MM.1S (cell line): Measurements from ENCODE around the gene KCTD15.

Experiments used
- DNase-seq: peaks from one replicate; pipeline ENCODE4 v3.0.0-alpha.2; 2015
- H2AFZ ChIP-seq: fragments of 300-600 bp; sonication (generic); 2 replicates; pipeline ENCODE4 v1.6.0; 2016; ENCODE audit warnings: antibody characterized with exemption, low read length
- H3F3A ChIP-seq: fragments of 300-600 bp; sonication (generic); 2 replicates; pipeline ENCODE4 v1.6.1; 2016; ENCODE audit warnings: mild to moderate bottlenecking, antibody characterized with exemption, low read length, moderate library complexity, mixed read lengths; ENCODE audit not compliant: insufficient read depth
- H3K27ac ChIP-seq: fragments of 300-600 bp; sonication (generic); 2 replicates; pipeline ENCODE4 v1.5.1; 2016; ENCODE audit warnings: mild to moderate bottlenecking, low read length
- H3K27me3 ChIP-seq: fragments of 300-600 bp; sonication (generic); replicated peaks from 2 replicates; pipeline ENCODE4 v1.6.0; 2016; ENCODE audit warnings: low read length; ENCODE audit not compliant: insufficient read depth
- H3K36me3 ChIP-seq: fragments of 300-600 bp; sonication (generic); replicated peaks from 2 replicates; pipeline ENCODE4 v1.6.1; 2016; ENCODE audit warnings: mild to moderate bottlenecking, low read length, mixed read lengths; ENCODE audit not compliant: insufficient read depth
- H3K4me1 ChIP-seq: fragments of 300-600 bp; sonication (generic); 2 replicates; pipeline ENCODE4 v1.6.1; 2016; ENCODE audit warnings: low read length, mixed read lengths
- H3K4me2 ChIP-seq: fragments of 300-600 bp; sonication (generic); 2 replicates; pipeline ENCODE4 v1.6.0; 2016; ENCODE audit warnings: low read depth, low read length
- H3K4me3 ChIP-seq: fragments of 300-600 bp; sonication (generic); 2 replicates; pipeline ENCODE4 v1.5.1; 2016; ENCODE audit warnings: low read length, mixed read lengths
- H3K79me2 ChIP-seq: fragments of 300-600 bp; sonication (generic); 2 replicates; pipeline ENCODE4 v1.6.1; 2016; ENCODE audit warnings: mixed run types, low read length, mixed read lengths
- H3K9ac ChIP-seq: fragments of 300-600 bp; sonication (generic); 2 replicates; pipeline ENCODE4 v1.6.1; 2016; ENCODE audit warnings: low read length, mixed read lengths
- H3K9me2 ChIP-seq: fragments of 300-600 bp; sonication (generic); replicated peaks from 2 replicates; pipeline ENCODE4 v1.6.1; 2016; ENCODE audit warnings: mild to moderate bottlenecking, low read length, mixed read lengths; ENCODE audit not compliant: insufficient read depth
- H3K9me3 ChIP-seq: fragments of 300-600 bp; sonication (generic); replicated peaks from 2 replicates; pipeline ENCODE4 v1.6.1; 2016; ENCODE audit warnings: mild to moderate bottlenecking, low read length, mixed read lengths; ENCODE audit not compliant: insufficient read depth
- H4K20me1 ChIP-seq: fragments of 300-600 bp; sonication (generic); 2 replicates; pipeline ENCODE4 v1.6.1; 2016; ENCODE audit warnings: mild to moderate bottlenecking, low read length, moderate library complexity, mixed read lengths; ENCODE audit not compliant: insufficient read depth
- EZH2 ChIP-seq: fragments of 300-600 bp; sonication (generic); optimal IDR thresholded peaks from 2 replicates; pipeline ENCODE3; 2017; ENCODE audit warnings: low read depth, mild to moderate bottlenecking, antibody characterized with exemption, low read length, mixed read lengths
- EZH2phosphoT487 ChIP-seq: fragments of 300-600 bp; sonication (generic); IDR thresholded peaks from 2 replicates; pipeline ENCODE4 v1.6.1; 2018; ENCODE audit warnings: antibody characterized with exemption, low read length
- TF ChIP-seq, protein P1 (sequence below): fragments of 300-600 bp; sonication (generic); IDR thresholded peaks from 2 replicates; pipeline ENCODE4 v1.5.1; 2016; ENCODE audit warnings: antibody characterized with exemption, low read length, mixed read lengths

The KCTD15 gene

DNA sequence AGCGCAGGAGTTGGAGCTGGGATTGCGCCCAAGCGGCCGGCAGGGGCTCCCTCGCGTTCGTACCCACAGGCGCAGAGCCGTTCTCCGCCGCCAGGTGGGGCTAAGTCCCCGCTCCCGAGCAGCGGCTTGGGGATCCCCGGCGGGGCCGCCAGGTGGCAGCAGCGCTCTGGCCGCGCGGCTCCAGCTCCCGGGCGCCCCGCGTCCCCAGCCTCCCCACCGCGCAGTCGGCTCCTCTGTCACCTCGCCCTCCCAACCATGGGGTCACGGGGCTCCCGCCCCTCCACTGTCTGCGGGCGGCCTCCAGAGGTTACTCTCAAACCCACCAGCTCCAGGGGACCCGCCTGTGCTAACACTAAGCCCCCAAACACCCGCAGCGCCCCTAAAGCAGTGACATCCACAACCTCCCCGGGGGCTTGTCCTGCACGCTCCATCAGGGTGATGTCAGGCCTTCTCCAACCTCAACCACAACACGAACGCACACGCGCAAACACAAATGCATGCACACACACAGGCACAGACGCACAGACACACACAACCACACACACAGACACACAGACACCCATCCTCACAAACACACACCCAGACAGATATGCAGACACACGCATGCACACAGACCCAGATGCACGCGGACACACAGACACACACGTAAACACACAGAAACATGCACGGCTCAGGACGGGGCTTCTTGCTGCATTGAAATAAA, 18.4 kb upstream of the KCTD15 start:
- Histone ChIP-seq H3F3A (no peaks in the 10 kb centered on the region), H3K9ac (no peak overlapping the region), H3K4me2 (peak overlapping the region; percentile 42; the same call in 1 of the 2 replicates), H3K4me1 (no peaks in the 10 kb centered on the region), H3K36me3 (no peaks in the 10 kb centered on the region), H3K4me3 (no peak overlapping the region), H2AFZ (0 out of 2 replicates have a peak overlapping the region, but pooled peaks have one; percentile 25), H3K79me2 (no peaks in the 10 kb centered on the region), H3K27ac (no peak overlapping the region), H3K27me3 (peaks cover 48% of the 10 kb centered on the region), H4K20me1 (no peaks in the 10 kb centered on the region), H3K9me3 (no peaks in the 10 kb centered on the region), H3K9me2 (no peaks in the 10 kb centered on the region)
- TF ChIP-seq, protein P1, sequence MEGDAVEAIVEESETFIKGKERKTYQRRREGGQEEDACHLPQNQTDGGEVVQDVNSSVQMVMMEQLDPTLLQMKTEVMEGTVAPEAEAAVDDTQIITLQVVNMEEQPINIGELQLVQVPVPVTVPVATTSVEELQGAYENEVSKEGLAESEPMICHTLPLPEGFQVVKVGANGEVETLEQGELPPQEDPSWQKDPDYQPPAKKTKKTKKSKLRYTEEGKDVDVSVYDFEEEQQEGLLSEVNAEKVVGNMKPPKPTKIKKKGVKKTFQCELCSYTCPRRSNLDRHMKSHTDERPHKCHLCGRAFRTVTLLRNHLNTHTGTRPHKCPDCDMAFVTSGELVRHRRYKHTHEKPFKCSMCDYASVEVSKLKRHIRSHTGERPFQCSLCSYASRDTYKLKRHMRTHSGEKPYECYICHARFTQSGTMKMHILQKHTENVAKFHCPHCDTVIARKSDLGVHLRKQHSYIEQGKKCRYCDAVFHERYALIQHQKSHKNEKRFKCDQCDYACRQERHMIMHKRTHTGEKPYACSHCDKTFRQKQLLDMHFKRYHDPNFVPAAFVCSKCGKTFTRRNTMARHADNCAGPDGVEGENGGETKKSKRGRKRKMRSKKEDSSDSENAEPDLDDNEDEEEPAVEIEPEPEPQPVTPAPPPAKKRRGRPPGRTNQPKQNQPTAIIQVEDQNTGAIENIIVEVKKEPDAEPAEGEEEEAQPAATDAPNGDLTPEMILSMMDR, result peak; percentile 100
- no peak for TF ChIP-seq EZH2phosphoT487
- peak; percentile 84 for DNase-seq

DNA sequence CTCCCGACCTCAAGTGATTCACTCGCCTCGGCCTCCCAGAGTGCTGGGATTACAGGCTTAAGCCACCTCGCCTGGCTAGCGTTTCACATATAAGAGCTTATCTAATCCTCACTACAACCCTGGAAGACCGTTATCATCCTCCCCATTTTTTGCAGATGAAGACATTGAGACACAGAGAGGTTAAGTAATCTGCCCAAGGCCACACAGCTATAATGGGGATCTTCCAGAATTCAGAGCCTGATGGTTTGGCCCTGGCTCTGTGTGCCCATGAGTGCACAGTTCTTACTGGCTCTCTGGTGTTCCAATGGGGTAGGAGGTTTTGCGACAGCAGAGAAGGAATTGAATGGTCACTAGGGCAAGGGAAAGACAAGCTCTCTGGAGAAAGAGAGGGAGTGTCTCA, 16.8 kb upstream of the KCTD15 start:
- no peaks in the 10 kb centered on the region for H3F3A ChIP-seq
- no peak overlapping the region for H2AFZ ChIP-seq
- H3K27me3 ChIP-seq, result peaks cover 58% of the 10 kb centered on the region
- H4K20me1 ChIP-seq, result no peaks in the 10 kb centered on the region
- TF ChIP-seq EZH2phosphoT487, result no peak
- TF ChIP-seq, protein P1, result no peak
- TF ChIP-seq EZH2, result no peak
- H3K9me3 ChIP-seq, result no peaks in the 10 kb centered on the region
- no peaks in the 10 kb centered on the region for H3K9me2 ChIP-seq
- H3K4me3 ChIP-seq, result no peak overlapping the region
- no peaks in the 10 kb centered on the region for H3K36me3 ChIP-seq
- H3K27ac ChIP-seq, result no peak overlapping the region
- no peak for DNase-seq
- no peak overlapping the region for H3K9ac ChIP-seq
- H3K79me2 ChIP-seq, result no peaks in the 10 kb centered on the region
- no peaks in the 10 kb centered on the region for H3K4me1 ChIP-seq
- no peak overlapping the region for H3K4me2 ChIP-seq

- Histone ChIP-seq H3K79me2 (no peaks in the 10 kb centered on the region), H3K4me2 (no peak overlapping the region), H3K4me3 (no peak overlapping the region), H3K36me3 (no peaks in the 10 kb centered on the region), H2AFZ (no peak overlapping the region), H4K20me1 (no peaks in the 10 kb centered on the region), H3K9ac (no peak overlapping the region), H3K4me1 (no peaks in the 10 kb centered on the region), H3K27ac (no peak overlapping the region), H3K27me3 (peaks cover 62% of the 10 kb centered on the region), H3K9me2 (no peaks in the 10 kb centered on the region), H3K9me3 (no peaks in the 10 kb centered on the region), H3F3A (no peaks in the 10 kb centered on the region)
- DNase-seq, result no peak
- TF ChIP-seq EZH2, result no peak
- TF ChIP-seq, protein P1, result no peak
- TF ChIP-seq EZH2phosphoT487, result no peak
Observed at GRCh38 chr19:33780251-33780650, 16.4 kb upstream of the KCTD15 start.
